Anterior cingulate cortex (tissue), 58 donors: ENCODE results near the gene CTAG1B.
"Not testable (repeated sequence)": the region's sequence is repeated elsewhere in the genome, so short reads cannot be mapped to it uniquely, and the experiment has no call there.

ENCODE experiments used
- DNase-seq, 58 donors: peaks; one replicate each; lab custom pipeline; 2025; lab: John Stamatoyannopoulos, UW

The CTAG1B gene

DNA sequence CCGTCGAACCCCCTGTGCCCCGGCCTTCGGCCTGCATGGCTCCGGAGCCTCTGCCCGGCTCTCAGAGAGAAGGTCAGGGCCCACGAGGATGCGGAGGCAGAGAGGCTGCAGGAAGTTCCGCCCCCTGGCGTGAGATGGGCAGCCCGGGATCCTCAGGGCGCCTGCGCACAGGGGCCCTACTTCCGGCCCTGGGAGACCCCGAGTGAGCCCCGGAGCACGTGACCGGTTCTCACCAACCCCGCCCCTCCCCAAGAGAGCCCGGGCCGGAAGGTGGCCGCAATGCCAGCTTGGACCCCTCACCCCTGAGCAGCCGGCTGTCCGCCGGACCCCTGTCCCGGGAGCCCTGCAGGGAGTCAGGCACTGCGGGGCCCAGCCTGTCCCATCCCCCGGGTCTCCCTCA, at the start of gene CTAG1B:
TSS of gene CTAG1B (minus strand) at position 101 of the 400 bp plus-strand sequence. CDS start at position 37, 64 bp downstream.
- DNase-seq, result not testable (repeated sequence)

DNA sequence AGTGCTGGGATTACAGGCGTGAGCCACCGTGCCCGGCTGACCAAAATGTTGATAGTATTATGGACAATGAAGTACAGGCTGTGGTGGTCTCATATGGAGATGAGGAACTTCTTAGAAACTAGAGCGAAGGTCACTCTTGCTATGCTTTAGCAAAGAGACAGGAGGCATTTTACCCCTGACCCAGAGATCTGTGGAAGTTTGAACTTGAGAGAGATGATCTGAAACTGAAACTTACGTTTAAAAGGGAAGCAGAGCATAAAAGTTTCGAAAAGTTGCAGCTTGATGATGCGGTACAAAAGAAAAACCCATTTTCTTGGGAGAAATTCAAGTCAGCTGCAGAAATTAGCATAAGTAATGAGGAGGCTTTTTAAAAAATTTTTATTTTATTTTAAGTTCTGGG, 42.8 kb upstream of the CTAG1B start:
- no peak for DNase-seq

DNA sequence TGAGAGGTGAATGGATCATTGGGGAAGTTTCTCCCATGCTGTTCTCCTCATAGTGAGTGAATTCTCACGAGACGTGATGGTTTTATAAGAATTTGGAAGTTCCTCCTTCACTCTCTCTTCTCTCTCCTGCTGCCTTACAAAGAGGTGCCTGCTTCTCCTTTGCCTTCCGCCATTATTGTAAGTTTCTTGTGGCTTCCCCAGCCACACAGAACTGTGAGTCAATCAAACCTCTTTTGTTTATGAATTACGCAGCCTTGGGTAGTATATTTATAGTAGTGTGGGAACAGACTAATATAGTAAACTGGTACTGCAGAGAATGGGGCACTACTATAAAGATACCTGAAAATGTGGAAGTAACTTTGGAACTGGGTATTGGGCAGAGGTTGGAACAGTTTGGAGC, 42.1 kb upstream of the CTAG1B start:
- DNase-seq, result no peak

DNA sequence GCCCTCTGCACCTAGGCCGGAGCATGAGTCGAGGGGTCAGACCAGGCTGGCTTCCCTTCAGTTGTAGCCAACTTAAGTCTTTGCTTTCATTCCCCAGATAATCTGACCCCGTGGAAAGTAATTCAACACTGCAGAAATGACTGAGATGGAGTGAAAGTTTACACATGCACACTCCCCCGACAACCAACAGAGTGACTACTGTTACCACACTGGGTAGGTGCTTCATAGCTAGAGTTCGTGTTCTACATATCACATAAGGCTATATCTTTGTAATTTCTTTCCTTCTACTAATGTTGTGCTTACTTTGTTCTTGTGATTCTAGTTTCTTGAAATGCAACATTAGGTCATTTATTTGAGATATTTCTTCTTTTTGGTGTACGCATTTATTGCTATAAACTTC, 41.5 kb upstream of the CTAG1B start:
- DNase-seq, result no peak

DNA sequence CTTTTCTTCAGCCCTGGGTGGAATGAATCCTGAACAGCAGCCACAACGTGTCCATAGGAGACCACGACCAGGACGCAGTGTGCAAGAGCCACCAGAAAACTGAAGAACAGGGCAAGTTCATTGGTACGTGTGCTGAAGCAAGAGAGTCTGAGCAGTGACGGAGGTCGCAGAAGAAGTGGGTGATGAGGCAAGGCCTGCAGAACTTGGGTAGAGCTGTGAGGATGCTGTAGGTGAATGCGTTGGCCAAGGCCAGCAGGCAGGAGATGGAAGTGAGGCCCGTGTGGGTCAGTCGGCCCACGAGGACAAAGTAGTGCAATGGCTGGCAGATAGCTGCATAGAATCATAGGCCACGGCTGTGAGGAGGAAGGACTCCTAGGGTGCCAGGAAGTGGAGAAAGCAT, 39.9 kb upstream of the CTAG1B start:
- no peak for DNase-seq

DNA sequence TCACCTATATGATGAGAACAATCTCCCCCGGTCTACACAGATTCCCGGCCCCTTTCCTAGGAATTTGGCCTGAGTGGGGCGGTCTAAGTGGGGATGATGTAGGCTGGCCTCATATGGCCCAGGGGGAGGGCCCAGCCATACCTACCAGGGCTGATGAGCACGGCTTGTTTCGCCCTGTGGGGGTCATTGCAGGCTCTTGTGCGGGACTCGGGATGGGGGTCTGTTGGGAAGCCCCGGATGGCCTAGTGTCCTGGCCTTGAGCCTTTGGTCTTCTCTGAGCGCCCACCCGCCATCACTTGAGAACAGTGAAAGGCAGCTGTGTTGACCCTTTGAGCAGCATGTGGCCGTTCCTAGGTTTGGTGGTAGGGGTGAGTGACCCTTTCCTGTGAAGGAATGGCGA, 39.1 kb upstream of the CTAG1B start:
- DNase-seq, result no peak

DNA sequence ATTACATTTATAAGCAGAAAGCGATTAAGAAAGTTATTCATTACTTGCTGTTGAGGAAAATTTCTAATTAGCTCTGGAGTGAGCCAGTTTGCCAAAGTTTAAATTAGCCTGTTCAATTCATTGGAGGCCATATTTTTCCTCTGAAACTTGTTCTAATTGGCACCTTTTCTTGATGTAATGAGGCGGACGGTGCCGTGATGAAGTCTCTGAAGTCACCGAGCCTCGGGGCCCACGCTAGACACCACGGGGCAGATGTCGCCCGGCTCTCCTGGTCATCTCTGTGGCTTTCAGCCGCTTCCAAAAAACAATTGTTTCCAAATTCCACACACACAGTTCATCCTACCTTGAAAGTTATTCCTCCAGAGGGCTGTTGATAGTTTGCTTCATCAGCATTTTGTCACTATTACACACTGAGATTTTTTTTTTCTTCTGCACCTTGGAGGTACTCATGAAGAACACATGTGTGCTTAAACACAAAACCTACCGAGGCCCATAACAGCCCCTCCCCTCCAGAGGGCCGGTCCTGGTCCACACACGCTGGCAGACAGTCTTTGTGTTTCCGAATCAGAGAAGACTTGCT, 38.2 kb upstream of the CTAG1B start:
- no peak for DNase-seq

DNA sequence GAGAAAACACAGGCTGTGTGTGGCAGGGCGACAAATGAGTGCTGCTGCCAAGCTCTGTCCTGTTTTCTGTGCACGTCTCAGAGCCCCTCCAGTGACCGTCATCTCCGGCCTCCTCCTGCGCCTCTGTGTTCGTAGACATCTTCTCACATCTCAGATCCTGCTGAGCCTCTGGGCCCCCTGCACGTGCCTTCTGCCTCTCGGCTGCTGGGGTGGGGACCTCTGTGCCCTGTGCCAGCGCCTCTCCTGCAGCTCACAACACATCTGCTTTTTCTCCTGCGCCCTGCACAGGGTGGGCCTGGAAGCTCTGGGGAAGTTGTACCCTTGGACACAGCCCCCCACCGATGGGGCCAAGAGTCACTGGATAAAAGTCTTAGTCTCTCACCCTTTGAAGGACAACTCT, 36.7 kb upstream of the CTAG1B start:
- DNase-seq, result no peak

DNA sequence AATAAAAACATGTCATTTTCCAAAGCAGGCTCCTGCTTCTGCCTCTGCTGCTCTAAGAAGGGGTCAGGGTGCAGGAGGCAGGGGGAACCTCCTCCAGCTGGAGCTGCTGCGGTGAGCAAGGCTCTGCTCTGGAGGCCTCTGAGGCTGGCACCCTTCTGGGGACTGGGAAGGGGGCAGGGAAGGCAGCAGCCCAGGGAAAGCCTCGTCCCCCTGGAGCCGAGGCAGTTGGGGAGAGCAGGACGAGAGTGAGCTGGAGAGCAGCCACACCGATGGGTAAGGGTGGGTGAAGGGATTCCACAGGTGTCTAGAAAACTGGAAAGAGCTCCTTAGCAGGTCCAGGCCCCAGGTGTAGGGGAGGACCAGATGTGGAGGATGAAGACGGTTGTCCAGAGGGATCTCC, 36.3 kb upstream of the CTAG1B start:
- DNase-seq, result no peak

DNA sequence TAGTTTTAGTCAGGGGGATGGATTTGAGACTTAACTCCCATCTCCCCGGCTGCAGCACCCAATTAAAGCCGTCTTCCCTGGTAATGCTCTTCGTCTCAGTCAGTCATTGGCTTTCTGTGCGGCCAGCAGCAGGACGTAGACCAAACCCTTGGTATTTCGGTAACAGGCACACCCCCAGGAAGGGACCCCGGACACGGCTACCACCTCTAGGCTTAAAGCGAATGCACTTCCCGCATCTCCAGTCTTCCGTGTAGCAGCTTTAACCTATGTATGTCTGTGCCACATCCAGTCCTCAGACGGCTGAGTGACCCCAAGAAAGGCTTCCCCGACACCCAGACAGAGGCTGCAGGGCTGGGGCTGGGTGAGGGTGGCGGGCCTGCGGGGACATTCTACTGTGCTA, 35.8 kb upstream of the CTAG1B start:
- no peak for DNase-seq

DNA sequence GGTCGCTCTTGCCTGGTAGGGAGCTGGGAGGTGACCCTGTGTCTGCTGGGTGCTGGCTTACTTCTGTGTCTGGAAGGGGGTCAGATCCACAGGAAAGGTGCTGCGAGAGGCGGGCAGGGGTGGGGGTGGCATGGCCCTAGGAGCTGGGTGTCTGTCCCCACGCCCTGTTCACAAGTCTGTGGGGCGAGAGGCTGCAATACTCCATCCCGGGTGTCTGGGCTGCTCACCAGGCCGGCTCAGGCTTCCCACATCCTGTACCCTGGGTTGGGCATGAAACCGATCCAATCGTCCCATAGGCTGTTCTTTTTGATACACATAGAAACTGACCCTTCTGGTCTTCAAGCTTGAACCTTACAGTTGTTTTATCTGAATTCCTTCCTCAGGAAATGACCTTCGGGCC, 35.3 kb upstream of the CTAG1B start:
- DNase-seq, result no peak

DNA sequence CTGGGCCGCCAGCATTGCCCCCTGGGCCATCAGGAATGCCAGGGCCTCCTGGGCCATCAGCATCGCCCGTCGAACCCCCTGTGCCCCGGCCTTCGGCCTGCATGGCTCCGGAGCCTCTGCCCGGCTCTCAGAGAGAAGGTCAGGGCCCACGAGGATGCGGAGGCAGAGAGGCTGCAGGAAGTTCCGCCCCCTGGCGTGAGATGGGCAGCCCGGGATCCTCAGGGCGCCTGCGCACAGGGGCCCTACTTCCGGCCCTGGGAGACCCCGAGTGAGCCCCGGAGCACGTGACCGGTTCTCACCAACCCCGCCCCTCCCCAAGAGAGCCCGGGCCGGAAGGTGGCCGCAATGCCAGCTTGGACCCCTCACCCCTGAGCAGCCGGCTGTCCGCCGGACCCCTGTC, 34.3 kb upstream of the CTAG1B start, which contains the start of gene CTAG2:
TSS of gene CTAG2 (minus strand) at position 167 of the 400 bp plus-strand sequence. CDS start at position 103, 64 bp downstream.
- not testable (repeated sequence) for DNase-seq

DNA sequence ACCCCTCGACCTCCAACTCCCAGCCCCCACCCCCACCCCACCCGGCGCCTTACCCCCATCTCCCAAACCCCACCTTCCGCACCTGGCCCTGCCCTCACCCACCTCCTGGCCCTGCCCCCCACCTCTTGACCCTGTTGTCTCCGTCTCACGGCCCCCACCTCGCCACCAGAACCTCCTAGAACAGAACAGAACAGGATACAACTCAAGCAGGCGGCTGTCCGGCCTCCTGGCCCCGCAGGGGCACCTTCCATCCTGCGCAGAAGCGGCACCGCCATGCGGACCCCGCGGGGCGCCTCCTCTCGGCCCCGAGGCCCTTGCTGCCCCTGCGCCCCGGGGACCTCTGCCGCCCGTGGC, 33.9 kb upstream of the CTAG1B start:
- DNase-seq, result no peak

DNA sequence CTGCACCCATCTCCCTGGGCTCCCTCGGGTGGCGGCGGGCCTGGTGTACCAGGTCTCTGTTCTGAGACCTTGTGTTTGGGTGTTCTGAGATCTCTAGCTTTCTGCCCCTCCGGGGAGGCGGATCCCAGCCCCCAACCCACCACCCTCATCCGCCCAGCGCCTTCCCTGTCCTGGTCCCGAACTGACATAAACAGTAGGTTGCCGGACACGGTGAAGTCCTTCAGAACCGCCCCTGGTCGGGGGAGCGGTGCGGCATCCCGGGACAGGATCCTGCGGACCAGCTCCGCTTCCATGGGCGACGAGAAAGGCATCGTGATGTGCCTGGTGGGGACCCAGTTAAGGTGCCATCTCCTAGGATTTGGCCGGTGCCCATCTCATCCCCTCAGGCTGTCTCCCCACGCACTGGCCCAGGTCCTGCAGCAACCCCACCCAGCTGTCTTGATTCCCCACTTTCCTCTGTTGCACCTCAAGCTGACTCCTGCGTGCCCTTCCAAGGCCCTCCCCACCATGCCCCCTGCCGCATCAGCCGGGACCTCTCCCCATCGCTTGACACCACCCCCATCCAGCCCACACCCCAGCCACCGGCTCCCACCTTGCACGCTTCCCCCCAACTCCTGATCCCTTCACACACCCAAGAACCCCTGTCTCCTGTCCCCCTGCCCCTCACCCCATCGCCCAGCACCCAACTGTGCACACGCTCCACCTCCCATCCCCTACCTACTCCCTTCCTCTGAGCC, 33.4 kb upstream of the CTAG1B start:
- DNase-seq, result no peak

DNA sequence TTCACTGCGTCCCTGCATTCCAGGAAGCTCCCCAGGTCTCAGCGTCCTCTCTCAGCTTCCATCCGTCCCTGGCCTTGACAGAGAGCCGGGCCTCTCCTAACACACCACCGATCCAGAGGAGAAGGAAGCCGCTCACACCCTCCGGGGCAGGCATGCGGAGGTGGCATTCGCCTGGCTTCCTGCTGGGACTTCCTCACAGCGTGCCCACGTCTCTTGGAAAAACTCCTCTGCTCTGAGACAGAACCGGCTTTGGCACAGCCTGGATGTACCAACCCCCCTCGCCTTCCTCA, 31.1 kb upstream of the CTAG1B start:
- peak in 17 of 58 donors; percentile 1 to 32 (median 5) for DNase-seq

DNA sequence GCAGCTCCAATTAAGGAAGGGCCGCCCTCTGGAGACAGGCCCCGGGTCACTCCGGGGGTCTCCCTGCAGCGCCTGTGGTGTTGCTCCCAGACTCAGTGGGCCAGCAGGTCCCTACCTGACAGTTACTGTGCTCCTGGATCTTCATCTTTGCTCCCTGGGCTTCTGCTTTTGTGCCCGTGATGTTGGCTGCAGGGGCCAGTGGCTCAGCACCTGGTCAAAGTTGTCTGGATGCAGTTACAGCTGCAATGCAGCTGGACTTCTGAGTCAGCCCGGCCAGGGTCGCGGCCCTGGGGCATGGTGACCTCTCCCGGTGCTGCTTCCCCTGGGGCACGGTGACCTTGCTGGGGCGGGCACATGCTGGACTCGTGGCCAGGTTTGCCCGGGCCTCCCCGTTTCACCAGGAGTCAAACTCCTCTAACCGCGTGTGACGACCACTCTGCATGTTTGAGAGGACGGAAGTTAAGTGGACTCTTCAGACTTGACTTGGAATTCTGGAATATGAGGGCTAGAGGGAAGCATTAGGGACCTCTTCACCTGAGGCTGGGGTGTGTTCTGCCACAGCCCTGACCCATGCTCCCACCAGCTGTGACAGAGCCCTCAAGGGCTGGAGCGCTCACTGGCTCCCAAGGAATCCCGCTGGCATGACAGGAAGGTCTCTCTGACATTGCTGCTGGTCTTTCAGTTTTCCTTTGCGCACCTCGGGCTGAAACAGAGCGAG, 30.6 kb upstream of the CTAG1B start:
- no peak for DNase-seq

DNA sequence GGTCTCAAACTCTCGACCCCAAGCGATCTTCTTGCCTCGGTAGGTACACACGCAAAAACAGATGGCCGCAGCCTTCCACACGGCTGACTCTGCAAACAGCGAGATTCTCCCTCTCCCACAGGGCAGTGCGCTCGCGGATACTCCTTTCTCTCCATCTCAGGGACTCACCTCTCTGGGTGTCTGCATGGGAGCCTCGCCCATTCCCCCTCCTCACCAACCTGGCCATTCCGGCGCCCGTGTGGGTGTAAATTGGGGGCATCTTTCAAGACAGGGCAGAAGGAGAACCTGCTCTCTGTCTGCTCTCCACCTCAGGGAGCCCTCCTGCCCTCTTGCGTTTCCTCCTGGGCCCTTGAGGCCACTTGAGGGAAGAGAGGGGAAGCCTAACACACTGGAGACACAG, 29.8 kb upstream of the CTAG1B start:
- DNase-seq, result no peak

DNA sequence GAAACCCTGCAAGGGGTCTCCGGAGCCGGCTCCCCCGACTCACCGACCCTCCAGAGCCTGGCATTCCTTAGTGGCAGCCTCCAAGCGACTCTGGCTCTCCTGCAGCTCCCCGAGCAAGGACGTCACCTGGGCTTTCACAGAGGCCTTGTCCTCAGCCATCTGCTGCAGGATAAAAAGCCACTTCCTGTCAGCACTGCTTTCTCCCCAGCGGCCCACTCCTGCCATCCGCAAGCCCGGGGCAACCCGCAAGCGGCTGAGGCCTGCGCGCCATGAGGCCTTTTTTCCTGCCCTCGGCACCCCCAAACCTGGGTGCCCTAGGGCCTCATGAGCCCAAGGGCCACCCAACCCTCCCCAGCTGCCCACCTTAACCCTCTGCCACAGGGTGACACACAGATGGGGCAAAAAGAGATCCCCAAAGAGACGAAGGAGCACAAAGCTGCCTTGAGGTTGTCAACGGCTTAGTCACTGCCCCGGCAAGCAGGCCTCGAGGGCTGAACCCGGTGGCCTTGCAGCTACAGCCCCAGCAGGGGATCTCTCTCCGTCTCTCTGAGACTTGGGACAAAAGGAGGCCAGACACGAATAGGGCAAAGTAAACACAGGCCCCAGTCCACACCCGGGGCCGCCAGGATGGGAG, 26.8 kb upstream of the CTAG1B start:
- not testable (repeated sequence) for DNase-seq

DNA sequence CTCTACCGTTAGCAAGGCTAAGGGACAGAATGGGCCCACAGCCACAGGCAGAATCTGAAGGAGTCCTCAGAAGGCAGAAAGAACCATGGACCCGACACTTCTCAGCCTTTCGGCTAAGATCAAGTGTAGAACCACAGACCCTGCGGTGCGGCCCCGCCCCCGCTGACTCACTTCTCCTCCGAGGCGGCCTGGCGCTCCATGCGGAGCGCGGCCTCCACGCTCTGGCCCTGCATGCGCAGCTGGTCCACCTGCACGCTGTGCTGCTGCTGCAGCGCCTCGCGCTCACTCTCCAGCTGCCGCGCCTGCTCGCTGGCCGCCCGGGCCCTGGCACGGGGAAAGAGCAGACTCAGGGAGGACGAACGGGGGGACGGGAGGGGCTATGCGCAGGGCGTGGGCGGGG, 24.6 kb upstream of the CTAG1B start:
- DNase-seq, result not testable (repeated sequence)

DNA sequence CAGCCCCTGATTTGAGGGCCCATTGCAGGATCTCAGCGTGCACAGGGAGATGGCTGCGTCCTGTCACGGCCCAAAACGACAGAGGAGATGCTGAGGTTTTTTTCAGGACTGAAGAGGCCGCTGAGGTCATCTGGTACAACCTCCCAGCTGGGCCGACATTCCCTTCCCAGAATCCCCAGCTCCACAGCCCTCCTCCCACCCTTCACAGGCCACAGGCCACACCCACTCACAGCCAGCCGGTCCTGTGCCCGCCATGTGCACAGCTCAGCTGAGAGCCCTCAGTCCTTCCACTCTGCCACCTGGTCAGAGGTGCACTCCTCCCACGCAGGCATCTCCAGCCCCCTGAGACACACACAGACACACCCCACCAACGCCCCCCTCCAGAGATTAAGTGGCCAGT, 22.7 kb upstream of the CTAG1B start:
- not testable (repeated sequence) for DNase-seq

DNA sequence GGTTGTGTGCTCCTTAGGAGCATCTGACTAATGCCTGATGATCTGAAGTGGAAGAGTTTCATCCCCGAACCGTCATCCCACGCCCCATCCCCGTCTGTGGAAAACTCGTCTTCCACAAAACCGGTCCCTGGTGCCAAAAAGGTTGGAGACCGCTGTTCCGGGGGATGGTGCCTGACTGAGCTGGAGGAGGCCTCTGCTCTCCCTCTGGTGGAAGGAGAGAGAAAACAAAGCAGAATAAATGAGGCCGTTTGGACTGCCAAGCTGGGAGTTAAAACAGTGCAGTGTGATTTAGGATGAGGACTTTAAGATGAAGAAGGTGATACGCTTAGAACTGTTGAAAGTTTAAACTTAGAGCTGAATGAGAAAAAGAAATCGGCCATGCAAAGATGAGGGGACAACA, 14.6 kb upstream of the CTAG1B start:
- DNase-seq, result not testable (repeated sequence)
